Stimulated activated CD4-positive, alpha-beta T cell treated with anti-CD3 and anti-CD28 coated beads, Interleukin-1b, Interleukin-23, amount 100 ng/mL, for 24 hours (primary cell): Measurements from ENCODE around the gene ENOSF1.
"Not testable (repeated sequence)": the region's sequence is repeated elsewhere in the genome, so short reads cannot be mapped to it uniquely, and the experiment has no call there.

Experiments
- DNase-seq, 4 experiments: peaks; one replicate each; pipeline ENCODE4 v3.0.0-alpha.2; 2020; ENCODE audit warnings: low read depth in 4 of 4, low spot score in 1 of 4

Gene ENOSF1

DNA sequence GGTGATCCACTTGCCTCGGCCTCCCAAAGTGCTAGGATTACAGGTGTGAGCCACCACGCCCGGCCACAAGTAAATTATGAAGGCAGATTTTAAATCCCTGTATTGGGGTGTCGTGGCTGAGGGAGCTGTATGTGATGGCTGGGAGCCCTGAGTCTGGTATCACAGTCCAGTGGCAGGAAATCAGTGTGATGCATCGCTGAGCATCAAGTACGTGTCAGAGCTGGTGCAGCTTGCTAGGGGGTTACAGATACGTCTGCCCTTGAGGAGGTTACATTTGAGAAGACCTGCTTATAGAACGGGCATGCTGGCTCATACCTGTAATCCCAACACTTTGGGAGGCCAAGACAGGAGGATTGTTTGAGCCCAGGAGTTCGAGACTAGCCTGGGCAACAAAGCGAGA is 4.3 kb downstream of the ENOSF1 start:
- DNase-seq, result no peak

DNA sequence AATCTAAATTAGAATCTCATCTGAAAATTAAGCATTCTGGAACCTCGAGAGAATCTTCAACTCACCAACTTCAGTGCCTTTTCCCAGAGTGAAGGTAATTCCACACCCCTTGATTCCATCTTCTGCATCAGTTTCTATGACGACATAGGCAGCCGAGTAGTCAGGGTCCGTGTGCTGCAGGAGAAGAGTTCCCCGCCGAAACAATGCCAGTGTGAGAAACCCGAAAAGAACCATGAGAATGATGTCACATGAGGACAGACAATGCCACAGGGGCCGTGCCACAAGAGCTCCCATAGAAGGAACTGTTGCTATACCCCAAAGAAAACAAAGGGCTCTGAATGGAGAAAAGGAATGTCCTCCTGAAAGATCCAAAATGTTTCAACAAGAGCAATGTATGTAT is 6.0 kb downstream of the ENOSF1 start:
- DNase-seq, result no peak

DNA sequence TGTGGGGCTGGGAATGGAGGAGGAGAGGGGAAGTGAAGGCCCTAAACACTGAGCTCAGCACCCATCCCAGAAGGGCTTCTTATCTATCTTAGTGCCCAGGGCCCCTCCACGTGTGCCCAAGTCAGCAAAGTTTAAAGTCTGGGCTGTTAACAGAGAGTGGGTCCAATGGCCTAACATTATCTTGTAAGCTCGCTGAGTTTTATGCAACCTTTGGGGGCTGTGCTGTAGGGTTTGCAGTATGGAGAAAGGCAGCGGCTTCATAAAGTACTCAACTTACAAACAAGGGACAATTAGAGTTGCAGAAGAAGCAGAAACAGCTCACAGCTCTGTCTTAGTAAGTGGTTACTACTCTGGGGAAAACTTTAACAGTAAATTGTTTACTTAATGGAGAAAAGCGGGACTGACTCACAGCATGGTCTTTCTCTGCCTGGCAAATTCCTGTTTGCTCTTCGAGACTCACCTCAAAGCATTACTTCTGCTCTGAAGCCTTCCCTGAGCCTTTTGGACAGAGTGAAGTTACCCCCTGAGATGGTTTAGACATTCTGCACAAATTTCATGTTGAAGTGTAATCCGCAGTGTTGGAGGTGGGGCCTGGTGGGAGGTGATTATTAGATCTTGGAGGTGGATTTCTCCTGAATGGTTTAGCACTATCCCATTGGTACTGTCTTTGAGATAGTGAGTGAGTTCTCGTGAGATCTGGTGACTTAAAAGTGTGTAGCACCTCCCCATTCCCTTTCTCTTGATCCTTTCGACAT is 9.0 kb downstream of the ENOSF1 start:
- no peak for DNase-seq

DNA sequence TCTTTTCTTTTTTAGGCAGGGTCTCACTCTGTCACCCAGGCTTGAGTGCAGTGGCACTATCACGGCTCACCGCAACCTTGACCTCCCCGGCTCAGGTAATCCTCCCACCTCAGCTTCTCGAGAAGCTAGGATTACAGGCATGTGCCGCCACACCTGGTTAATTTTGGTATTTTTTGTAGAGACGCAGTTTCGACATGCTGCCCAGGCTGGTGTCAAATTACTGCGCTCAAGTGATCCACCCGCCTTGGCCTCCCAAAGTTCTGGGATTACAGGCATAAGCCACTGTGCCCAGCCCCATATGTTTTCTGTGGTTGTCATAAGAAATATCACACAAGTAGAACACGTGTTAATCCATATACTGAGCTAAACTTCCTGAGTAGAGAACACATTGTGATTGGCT is 14.6 kb downstream of the ENOSF1 start:
- DNase-seq, result no peak

DNA sequence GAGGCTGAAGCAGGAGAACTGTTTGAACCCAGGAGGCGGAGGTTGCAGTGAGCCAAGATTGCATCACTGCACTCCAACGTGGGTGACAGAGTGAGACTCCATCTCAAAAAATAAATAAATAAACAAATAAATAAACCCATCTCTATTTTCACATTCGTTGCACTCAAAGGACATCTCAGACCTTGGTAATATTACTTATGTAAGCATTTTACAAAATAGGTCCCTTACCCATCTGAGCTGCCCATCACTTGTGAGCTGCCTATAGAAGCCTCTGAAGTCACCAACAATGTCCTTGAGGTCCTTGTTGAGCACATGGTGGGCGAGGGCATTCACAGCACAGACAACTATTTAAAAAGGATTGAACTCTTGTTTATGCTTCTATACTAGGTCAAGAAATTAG is 15.4 kb downstream of the ENOSF1 start:
- DNase-seq, result no peak

DNA sequence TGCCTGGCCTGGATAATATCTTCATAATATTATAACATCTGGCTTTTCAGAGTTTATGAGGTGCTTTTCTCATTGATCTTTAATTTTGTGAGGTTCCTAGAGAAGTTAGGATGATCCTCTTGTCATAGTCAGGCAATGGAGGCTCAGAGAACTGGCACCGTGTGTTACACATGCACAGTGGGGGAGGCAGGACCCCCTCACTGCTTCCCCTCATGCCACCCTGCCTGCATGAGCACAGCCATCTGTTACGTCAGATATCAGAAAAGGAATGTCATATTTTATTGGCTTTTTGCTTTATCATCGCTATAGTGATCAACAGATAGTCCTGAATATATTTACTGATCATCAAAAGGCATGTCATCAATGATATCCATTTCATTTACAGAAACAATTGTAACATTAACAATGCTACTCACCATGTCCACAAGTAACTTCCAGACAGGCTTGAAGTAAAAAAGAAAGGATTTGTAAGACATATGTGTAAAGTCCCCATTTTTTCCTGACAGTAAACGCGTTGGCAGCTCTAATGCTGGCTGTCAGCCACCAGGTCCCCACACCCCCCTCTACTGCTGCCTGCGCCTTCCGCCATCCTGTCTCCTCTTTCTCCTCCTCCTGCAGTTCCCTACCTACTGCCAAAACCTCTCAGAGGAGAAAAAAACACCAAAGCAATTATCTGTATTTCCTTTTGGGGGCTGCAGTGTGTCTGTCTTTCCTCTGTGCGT is 18.8 kb downstream of the ENOSF1 start:
- DNase-seq, result no peak

DNA sequence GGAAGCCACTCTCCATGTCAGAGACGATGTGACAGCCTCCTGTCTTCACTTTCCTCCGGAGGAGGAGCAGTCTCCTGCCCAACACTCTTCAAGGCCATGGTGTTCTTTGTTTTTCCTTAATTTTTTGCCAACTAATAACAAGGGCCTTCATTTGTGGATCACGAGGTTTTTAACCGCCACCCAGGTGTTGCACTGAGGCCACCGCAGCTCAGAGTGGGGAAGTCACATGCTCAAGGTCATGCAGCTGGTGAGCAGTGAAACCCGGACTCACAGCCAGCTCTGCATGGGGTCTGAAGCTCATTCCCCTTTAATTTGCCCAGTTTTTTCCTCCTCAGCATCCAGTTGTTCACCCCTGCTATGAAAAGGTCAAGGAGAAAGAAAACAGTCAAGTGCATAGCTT is 19.6 kb downstream of the ENOSF1 start:
- DNase-seq, result no peak

DNA sequence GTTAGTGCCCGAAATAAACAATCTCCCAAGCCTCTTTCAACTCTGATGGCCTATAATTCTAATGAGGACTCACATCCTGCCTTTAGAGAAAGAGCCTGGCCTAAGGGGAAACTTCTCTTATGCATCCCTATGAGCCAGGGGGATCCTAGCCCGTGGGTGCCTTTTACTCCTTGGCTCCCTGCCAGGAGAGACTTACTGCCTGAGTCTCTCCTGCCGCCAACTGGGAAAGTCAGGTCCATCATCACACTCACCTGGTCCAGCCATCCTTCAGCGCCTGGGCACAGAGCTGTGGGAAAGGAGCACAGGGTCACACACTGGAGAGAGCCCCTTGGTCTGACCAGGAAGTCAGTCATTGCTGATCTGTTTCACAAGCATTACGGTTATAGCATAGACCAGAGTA is 24.1 kb downstream of the ENOSF1 start:
- no peak for DNase-seq

DNA sequence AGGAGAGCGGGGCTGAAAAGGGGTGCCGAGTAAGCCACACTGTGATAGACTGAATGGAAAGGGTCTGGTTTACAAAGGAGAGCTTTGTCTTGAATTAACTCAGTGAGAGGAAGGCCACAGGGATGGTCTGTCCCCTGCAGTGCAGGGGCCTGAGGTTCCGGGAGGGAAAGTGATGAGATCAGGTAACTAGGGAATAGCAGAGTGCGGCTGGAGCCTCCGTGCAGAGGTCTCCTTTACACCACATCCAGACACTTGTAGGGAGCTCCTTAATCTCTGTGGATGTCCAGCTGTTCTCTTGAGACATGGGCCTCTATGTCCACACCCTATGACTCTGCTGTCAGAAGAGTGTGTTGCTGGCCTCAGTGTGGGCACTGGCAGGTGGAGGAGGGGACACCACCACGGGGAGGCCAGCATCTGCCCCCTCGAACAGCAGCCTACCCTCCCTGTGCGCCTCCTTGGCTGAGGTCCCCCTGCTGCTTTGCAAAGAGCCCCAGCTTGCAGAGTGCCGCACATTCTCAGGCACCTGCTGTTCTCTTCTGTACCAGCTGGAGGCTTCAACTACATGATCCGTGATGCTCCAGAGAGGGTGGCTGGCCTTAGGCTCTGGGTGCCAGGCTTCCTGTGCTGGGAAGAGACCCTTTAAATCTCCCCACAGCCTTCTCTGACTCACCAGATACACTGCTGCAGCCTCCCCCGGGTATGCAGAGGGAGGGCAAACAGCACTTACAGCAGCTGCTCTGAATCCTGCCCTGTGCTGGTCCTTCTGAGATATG is 25.9 kb downstream of the ENOSF1 start:
- DNase-seq, result no peak

DNA sequence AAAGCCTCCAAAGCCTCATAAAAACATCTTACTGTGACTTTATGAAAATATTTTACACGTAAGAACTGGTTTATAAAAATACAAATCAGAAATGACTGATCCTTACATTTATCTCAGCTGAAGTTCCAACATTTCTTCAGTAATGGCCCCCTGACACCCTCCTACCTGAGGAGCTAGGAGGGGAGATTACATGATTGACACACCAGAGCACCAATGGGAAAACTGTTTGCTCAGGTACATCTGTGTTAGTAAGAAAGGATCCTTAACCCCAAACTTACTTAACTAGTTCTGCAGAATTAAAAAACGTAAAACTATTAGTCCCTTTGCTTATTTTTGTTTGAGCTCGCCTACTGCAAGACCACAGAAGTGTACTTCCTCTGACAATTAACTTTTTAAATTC is 27.0 kb downstream of the ENOSF1 start:
- no peak for DNase-seq

DNA sequence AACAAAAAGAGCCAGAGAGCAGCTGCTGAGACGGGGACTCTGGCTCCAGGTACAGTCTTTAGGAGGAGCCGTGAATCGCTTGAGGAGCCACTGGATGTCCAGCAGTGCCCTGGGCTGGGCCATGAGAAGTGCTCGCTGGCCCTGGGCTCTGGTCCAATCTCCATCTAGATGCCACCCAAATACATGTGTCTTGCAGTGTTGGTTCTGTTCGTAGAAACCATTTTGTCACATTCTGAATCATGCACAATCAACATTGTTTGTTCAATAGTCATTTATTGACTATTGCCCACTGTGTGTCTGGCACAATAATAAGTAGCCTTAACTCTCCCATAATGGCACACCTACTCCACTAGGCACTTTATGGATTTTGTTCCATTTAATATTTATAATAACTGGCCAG is 28.9 kb downstream of the ENOSF1 start:
- DNase-seq, result no peak

DNA sequence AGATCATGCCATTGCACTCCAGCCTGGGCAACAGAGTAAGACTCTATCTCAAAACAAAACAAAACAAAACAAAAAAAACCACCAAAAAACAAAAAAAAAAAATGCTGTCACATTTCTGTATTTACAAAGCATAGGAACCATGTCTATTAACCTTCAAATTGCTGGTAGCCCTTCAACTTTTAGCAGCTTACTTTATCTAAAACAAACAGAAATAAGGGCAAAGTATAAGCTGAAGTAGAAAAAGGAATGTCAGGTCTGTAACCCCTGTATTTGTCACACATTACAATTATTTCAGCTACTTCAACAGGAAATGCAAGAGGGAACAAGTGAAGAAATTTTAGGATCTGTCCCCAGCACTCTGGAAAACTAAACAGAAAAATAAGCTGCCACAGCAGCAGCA is 29.6 kb downstream of the ENOSF1 start:
- no peak for DNase-seq

DNA sequence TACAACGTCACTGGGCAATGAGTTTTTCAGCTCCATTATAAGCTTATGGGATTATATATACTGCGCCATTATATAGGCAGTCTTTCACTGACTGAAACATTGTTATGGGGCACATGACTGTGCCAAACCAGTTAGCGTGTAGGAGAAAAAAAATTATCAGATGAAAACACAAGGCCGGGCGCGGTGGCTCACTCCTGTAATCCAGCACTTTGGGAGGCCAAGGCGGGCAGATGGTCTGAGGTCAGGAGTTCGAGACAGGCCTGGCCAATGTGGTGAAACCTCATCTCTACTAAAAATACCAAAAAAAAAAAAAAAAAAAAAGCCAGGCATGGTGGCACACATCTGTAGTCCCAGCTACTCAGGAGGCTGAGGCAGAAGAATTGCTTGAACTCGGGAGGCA is 30.0 kb downstream of the ENOSF1 start:
- DNase-seq, result not testable (repeated sequence)

DNA sequence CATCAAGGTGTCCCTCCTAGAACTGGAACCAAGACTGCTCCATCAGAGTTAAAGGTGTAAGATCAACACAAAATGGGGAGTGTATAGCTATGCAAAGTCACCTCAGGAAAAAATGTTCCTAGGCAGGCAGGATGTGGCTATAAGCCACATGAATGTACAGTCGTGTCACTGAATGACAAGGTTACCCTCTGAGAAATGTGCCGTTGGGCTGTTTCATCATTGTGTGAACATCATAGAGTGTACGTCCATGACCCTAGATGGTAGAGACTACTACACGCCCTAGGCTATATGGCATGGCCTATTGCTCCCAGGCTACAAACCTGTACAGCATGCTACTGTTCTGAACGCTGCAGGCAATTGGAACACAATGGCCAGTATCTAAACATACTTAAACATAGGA is 30.4 kb downstream of the ENOSF1 start:
- peak in 1 of 4 experiments; percentile 25 for DNase-seq

DNA sequence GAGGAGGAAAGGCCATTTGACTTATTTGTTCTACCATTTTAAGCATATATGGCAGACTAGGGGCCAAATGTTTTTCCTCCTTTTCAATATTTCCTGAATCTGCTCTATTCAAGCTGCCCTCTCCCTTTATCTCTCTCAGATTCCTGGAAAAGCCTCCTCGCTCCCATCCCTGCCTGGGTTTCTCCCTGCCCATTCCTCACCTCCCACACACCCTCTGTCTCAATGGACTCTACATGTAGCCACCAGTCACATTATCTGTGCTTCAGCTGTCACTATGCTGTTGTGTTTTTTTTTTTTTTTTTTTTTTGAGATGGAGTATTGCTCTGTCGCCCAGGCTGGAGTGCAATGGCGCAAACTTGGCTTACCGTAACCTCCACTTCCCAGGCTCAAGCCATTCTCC is 32.0 kb downstream of the ENOSF1 start:
- DNase-seq, result no peak

DNA sequence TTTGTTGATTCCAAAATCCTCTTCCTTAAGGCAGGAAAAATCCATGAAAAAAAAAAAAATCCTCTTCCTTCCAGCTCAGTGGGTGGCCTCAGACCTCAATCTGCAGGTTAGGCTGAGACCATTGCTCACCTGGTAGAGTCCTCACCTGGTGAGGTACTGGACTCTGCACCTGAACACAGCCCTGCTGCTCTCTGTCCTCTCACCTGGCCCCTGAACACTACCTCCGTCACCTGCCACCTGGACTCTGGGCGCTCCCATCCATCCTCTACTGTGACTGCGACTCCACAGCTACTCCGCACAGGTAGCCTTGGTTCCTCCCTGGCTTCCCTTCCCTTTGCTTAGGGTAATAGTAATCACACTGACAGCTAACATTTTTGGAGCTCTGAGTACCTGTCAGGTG is 32.9 kb downstream of the ENOSF1 start:
- no peak for DNase-seq

DNA sequence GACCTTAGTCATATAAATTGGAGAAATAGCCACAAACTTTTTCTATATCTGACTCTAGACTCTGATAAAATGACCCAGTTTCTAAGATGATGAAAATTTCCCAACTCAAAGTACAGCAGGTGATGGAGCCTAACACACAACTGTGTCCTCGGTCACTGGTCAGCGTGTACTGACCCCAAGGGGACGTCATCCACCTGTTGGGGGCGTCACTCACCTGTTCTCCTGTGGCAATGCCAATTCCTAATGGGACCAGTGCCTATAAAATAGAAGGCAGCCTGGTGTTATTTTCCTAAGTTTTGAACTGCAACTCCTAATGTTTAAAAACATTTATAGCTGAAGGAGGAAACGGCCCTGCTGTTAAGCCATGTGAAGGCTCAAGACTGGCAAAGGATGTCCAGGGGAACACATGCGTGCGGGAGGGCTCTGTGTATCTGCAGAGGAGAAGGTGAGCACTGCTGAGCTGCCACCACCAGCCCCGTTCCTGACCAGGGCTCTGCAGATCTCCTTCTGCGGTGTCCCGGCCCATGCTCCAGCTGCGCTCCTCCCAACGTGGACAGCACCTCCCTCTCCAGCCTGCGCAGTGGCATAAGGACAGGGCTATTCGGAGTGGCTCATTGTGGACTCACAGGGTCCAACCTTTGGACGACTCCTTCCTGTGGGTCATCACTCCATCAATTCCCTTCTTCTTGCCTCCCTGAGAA is 33.8 kb downstream of the ENOSF1 start:
- no peak for DNase-seq

DNA sequence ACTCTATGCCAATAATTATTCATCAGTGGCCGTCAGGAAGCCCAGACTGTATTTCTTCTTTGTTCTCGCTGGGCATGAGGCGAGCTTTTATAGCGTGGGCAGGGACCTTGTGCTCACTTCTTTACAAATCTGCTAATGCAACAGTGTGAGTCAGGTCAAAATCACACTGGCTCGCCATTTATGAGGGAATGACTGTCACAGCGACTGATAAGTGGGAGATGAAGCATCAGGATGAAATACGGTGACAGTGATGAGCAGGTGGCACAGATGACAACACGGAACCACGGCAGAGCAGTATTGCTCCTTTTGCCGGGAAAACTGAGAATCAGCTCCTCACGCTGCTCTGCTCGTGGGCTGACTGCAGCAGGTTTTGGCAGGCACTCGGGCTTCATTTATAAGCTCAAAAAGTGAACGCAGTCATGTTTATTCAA is 34.5 kb downstream of the ENOSF1 start:
- DNase-seq, result no peak

DNA sequence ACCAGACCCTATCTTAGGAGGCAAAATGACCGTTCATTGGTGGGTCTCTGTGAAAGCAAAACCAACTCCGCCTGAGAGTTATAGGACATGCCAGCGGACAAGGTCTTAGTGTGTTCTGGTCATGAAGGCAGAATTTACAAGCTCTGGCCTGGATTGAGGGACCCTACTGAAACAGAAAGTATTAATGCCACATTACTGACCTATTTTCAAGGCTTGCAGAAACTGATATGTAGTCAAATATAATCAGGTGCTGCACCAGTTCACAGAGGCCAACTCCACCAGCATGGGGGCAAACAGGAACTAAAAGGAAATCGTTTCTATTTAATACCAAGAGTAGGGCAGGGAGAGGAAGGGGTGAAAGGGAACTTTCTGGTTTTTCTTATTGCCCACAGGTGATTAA is 35.3 kb downstream of the ENOSF1 start:
- no peak for DNase-seq

DNA sequence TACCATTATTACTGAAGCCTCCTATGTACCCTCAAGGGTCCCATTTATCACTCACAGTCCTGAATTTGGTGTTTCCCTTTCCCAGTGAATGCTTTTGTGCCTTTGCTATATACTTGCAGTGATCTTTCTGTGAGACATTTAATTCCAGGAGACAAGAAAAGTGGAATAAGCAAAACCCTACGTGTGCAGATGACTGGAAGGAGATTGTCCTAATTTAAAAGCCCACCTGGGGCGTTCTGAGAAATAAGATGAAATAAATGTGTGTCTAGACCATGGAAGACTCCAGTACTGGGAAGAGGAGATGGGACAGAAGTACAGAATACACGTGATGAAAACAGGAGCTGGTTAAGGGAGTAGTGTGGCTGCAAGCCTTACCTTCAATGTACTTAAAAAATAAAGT is 35.7 kb downstream of the ENOSF1 start:
- DNase-seq, result no peak

DNA sequence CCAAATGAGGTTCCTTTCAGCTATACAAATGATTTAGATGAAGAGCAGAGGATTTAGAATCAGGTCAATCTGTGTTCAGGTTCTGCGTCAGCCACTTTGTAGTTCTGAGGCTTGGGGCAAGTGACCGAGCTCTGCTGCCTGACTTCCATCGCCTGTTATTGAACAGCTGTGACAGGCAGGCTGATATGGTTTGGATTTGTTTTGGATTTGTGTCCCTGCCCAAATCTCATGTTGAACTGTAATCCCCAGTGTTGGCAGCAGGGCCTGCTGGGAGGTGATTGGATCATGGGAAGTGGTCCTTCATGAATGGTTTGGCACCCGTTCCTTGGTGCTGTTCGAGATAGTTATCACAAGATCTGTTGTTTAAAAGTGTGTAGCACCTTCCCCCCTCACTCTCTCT is 36.4 kb downstream of the ENOSF1 start:
- no peak for DNase-seq

DNA sequence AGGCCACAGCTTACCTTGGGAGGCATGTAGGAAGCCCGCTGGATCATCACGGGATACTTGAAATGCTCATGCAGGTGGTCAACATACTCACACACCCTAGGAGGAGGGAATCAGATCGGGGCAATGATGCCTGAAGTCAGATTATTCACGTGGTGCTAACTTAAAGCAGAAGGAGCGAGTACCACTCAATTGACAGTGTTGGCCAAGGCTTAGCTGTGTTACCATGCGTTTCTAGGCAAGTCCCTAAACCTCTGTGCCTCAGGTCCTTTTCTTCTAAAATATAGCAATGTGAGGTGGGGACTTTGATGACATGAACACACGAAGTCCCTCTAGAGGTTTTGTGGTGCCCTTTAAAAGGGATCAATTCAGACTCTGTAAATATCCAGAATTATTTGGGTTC is 37.1 kb downstream of the ENOSF1 start:
- no peak for DNase-seq
